Choroid plexus epithelial cell (primary cell): ENCODE results near the gene THAP4.
"Not testable (repeated sequence)": the region's sequence is repeated elsewhere in the genome, so short reads cannot be mapped to it uniquely, and the experiment has no call there.

Experiments
- DNase-seq: peaks from one replicate; pipeline ENCODE4 v3.0.0-alpha.2; 2010; ENCODE audit warnings: low read depth
- H3K4me3 ChIP-seq: 2 replicates; pipeline ENCODE4 v1.5.1; 2011; ENCODE audit warnings: low read depth, mild to moderate bottlenecking, control low read depth, low read length, moderate library complexity
- TF ChIP-seq, protein P1 (sequence below): conservative IDR thresholded peaks from 2 replicates; pipeline ENCODE4 v1.5.1; 2011; ENCODE audit warnings: low read depth, mild to moderate bottlenecking, control low read depth, inconsistent platforms, low read length, moderate library complexity

Gene THAP4

DNA sequence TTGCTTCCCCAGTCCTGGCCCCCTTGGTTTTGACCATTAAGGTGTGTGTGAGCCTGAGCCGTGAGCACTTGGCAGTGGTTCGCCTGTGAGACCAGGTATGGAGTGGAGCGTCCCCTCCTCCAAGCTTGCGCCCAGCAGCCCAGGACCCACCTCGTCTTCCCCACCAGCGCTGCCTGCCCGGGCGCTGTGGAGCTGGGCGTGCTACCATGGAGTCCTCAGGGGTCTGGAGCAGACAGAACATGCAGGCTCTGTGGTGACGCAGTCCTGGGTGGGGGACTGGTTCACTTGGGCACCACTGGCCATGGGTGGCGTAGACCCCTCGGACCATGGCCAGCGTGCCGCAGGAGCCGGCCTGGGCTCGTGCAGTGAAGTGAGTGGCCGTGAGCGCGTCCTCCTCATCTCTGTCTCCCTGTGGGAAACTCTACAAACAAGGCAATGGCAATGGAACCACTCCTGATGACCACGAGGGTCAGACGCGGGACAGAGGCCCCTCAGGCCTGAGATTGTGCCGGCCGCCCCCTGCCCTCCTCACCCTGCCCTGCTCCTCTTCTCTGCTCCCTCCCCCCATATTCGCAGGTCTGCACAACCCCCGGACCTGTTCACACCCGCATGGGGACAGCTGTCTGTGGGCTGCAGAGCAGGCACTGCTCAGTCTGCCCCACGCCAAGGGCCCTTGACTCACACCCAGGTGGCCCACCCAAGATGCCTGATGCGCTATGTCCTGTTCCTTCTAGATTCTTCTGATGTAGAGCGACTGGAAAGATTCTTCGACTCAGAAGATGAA, 34.7 kb upstream of the THAP4 start:
- TF ChIP-seq, protein P1, sequence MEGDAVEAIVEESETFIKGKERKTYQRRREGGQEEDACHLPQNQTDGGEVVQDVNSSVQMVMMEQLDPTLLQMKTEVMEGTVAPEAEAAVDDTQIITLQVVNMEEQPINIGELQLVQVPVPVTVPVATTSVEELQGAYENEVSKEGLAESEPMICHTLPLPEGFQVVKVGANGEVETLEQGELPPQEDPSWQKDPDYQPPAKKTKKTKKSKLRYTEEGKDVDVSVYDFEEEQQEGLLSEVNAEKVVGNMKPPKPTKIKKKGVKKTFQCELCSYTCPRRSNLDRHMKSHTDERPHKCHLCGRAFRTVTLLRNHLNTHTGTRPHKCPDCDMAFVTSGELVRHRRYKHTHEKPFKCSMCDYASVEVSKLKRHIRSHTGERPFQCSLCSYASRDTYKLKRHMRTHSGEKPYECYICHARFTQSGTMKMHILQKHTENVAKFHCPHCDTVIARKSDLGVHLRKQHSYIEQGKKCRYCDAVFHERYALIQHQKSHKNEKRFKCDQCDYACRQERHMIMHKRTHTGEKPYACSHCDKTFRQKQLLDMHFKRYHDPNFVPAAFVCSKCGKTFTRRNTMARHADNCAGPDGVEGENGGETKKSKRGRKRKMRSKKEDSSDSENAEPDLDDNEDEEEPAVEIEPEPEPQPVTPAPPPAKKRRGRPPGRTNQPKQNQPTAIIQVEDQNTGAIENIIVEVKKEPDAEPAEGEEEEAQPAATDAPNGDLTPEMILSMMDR = no peak
- H3K4me3 ChIP-seq = no peak overlapping the region
- DNase-seq = no peak

DNA sequence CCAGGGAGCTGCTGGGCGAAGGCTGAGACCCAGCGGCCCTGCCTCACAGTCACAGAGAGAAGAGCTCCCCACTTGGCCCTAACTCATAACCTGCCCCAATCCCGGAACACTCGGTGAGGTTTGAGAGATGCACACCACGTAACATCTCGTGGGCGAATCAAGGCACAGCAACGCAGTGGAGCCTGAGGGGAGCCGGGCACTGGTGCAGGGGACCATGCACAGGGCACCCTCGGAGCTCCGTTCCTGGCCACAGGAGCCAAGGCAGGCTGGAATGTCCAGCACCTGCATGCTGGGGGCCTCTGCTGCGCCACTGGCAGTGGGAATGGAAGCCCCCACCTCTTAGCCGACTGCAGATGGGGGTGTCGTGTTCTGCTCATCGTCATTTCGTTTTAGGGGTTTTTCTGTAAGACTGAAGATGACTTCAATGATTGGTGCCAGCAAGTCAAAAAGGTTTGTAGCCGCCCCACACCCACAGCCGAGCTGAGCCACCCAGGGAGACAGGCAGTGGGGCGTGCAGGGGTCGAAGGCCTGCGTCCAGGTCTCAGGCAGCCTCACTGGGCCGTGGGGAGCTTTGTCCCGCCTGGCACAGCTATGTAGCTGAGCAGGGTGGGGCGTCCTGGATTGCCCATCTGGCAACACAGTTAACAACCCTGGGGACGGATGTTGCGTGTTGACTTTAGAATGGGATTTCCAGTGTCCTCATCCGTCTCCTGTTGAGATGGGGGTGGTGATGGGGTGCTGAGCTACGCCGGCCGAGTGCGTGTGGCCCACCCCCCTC, 33.6 kb upstream of the THAP4 start:
- H3K4me3 ChIP-seq = no peak overlapping the region
- TF ChIP-seq, protein P1 = no peak
- no peak for DNase-seq

DNA sequence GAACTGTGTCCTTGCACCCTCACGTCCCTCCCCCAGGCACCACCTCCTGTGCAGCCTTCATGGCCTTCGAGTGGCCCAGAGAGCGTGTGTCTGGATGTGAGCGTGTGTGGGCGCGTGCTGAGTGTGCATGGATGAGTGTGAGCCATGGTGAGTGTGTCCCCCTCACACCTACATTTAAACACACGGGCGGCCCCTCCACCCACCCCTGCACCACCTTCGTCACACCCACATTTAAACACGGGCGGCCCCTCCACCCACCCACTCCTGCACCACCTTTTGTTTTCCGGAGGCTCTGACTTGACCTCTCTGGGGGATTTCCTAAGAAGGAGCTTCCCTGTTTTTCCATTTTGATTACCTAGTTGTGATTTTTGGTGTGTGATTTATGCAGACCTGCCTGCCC, 31.9 kb upstream of the THAP4 start:
- H3K4me3 ChIP-seq = no peak overlapping the region
- TF ChIP-seq, protein P1 = no peak
- no peak for DNase-seq

DNA sequence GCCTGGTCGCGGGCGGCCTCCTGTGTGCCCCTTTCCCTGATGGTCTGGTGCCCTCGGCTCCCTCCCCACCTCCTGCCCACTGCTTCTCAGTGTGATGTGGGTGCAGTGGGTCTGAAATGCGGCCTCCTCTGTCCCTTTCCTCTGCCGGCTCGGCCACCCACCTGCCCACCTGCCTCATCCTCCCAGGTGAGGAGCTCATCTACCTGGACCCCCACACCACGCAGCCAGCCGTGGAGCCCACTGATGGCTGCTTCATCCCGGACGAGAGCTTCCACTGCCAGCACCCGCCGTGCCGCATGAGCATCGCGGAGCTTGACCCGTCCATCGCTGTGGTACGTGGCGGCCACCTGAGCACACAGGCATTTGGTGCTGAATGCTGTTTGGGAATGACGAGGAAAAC, 31.4 kb upstream of the THAP4 start:
- no peak for DNase-seq
- TF ChIP-seq, protein P1 = no peak
- H3K4me3 ChIP-seq = no peak overlapping the region

DNA sequence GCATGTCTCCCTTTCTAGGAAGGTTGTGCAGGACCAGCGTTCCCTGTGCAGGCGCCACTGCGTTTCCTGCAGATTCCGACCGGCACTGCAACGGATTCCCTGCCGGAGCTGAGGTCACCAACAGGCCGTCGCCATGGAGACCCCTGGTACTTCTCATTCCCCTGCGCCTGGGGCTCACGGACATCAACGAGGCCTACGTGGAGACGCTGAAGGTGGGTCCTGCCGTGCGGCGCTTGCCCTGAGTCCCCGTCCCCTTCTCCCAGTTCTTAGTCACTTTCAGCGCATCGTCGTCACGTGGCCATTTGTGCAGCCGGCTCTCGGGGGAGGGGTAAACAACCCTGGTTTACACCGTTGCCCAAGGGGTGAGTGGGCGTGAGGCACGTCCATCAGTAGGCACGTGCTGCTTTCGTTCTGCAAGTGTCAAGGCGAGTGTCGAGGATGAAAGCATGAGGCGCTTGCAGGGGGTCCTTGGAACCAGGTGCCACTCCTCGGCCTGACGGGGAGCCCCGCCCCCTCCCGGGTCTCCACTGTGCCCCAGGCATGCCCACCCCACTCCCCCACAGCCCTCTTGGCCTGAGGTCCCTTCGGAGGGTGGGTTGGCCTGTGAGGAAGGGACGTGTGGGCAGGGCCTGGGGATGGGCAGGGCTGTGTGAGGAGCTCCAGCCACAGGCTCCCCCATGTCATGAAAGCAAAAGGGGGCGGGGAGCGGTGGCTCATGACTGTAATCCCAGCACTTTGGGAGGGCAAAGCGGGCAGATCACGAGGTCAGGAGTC, 29.9 kb upstream of the THAP4 start:
- TF ChIP-seq, protein P1 = peak; percentile 18
- DNase-seq = peak; percentile 64

DNA sequence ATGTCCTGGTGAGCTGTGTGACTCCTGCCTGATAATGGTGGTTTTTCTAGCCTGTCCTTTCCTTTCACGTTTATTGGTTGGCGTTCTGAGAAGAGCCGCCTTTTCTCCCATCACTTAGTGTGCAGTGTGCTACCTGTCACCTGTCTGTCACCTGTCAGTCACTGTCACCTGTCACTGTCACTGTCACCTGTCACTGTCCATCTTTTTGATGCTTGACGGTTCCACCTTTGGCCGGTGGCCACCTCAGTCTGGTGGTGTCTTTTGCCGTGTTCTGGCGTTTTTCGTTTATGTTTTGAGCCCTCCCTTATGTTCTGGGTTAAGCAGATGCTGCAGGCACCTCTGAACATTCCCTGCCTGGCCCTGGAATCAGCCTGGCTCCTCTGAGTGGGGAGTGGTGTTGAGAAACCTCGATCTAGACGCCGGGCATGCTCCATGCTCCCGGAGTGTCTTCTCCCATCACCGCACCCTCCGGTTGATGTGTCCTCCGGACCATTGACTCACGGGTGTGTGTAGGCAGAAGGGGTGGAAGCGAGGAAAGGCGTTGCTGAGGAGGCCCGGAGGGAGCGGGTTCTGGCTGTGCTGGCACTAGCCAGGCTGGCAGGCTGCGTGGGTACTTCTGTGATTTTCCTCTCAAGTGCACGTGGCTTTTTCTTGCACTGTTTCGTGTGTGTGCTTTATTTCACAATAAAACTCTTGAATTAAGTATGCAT, 28.9 kb upstream of the THAP4 start:
- DNase-seq = no peak
- H3K4me3 ChIP-seq = peak overlapping the region; percentile 18
- TF ChIP-seq, protein P1 = no peak

More for the DNA sequence above, 29.9 kb upstream of the THAP4 start:
- no peak overlapping the region for H3K4me3 ChIP-seq

DNA sequence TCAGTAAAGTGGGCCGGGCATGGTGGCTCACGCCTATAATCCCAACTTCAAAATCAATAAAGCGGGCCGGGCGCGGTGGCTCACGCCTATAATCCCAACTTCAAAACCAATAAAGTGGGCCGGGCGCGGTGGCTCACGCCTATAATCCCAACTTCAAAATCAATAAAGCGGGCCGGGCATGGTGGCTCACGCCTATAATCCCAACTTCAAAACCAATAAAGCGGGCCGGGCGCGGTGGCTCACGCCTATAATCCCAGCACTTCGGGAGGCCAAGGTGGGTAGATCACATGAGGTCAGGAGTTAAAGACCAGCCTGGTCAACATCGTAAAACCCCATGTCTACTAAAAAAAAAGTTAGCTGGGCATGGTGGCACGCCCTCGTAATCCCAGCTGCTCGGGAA, 25.8 kb upstream of the THAP4 start:
- DNase-seq = not testable (repeated sequence)

More for the DNA sequence above, 25.8 kb upstream of the THAP4 start:
- H3K4me3 ChIP-seq = not testable (repeated sequence)
